IMR-90 (cell line): ENCODE results near the gene CACNG5. TPM values are rescaled to one million over a fixed set of nuclear protein-coding genes. Genes with fewer than 3 reads are reported as not detected.

Experiments
- ATAC-seq: fragments of 200-7000 bp; cut with Tn5 transposase; 2 replicates; pipeline ENCODE4 v1.9.1; 2020; ENCODE audit warnings: low read depth, mild to moderate bottlenecking, moderate library complexity
- BruUV-seq: library from RNA; stranded (reverse); fragments of 400-500 nt; replicated peaks from 2 replicates; lab custom pipeline; 2021; lab: Mats Ljungman, UMichigan
- CTCF ChIA-PET: fragments of 300-600 bp; formaldehyde crosslinking; extraction: SDS; loops from one replicate; lab custom pipeline; 2021; ENCODE audit warnings: antibody characterized with exemption; lab: Yijun Ruan, JAX
- POLR2A ChIA-PET: fragments of 300-600 bp; sonication (Branson Sonifier 250); formaldehyde crosslinking; loops from one replicate; lab custom pipeline; 2022; ENCODE audit warnings: antibody characterized with exemption; ENCODE audit not compliant: unreplicated experiment; lab: Charles Lee
- DNase-seq: peaks from one replicate; pipeline ENCODE4 v3.0.0; 2013
- H2AFZ ChIP-seq: replicated peaks from 2 replicates; pipeline ENCODE3; 2013; ENCODE audit warnings: low read length, mild to moderate bottlenecking; ENCODE audit not compliant: poor library complexity
- H2AK5ac ChIP-seq: 2 replicates; pipeline ENCODE4 v1.6.1; 2013; ENCODE audit warnings: low read depth, low read length, inconsistent platforms
- H2AK9ac ChIP-seq: replicated peaks from 2 replicates; pipeline ENCODE3; 2013; ENCODE audit warnings: mild to moderate bottlenecking, low read depth, low read length, moderate library complexity; ENCODE audit not compliant: poor library complexity
- H2BK120ac ChIP-seq: 2 replicates; pipeline ENCODE4 v1.6.1; 2013; ENCODE audit warnings: low read depth, low read length, inconsistent platforms
- H2BK15ac ChIP-seq: 3 replicates; pipeline ENCODE4 v1.6.1; 2013; ENCODE audit warnings: low read depth, low read length, inconsistent platforms
- H2BK20ac ChIP-seq: 2 replicates; pipeline ENCODE4 v1.6.1; 2013; ENCODE audit warnings: low read depth, mild to moderate bottlenecking, inconsistent platforms, low read length, moderate library complexity
- H2BK5ac ChIP-seq: 2 replicates; pipeline ENCODE4 v1.6.1; 2013; ENCODE audit warnings: mild to moderate bottlenecking, low read depth, low read length, inconsistent platforms; ENCODE audit not compliant: poor library complexity, severe bottlenecking
- H3K14ac ChIP-seq: replicated peaks from 2 replicates; pipeline ENCODE4 v1.6.1; 2013; ENCODE audit warnings: low read depth, low read length, inconsistent platforms
- H3K18ac ChIP-seq: 2 replicates; pipeline ENCODE4 v1.6.1; 2013; ENCODE audit warnings: low read depth, low read length, control low read depth
- H3K23ac ChIP-seq: 2 replicates; pipeline ENCODE4 v1.6.1; 2013; ENCODE audit warnings: low read depth, low read length, inconsistent platforms
- H3K27ac ChIP-seq: 2 replicates; pipeline ENCODE4 v1.5.1; 2013; ENCODE audit warnings: mild to moderate bottlenecking, control low read depth, low read length; ENCODE audit not compliant: insufficient read depth
- H3K27me3 ChIP-seq: 2 replicates; pipeline ENCODE4 v1.6.1; 2013; ENCODE audit warnings: low read length; ENCODE audit not compliant: control insufficient read depth, insufficient read depth
- H3K36me3 ChIP-seq: 2 replicates; pipeline ENCODE4 v1.6.1; 2013; ENCODE audit warnings: low read length, mixed read lengths; ENCODE audit not compliant: control insufficient read depth, insufficient read depth
- H3K4ac ChIP-seq: 2 replicates; pipeline ENCODE4 v1.6.1; 2013; ENCODE audit warnings: low read depth, low read length, inconsistent platforms
- H3K4me1 ChIP-seq: 2 replicates; pipeline ENCODE4 v1.6.1; 2013; ENCODE audit warnings: low read length, mixed read lengths; ENCODE audit not compliant: control insufficient read depth, insufficient read depth
- H3K4me2 ChIP-seq: 2 replicates; pipeline ENCODE4 v1.6.1; 2013; ENCODE audit warnings: low read depth, mild to moderate bottlenecking, control low read depth, low read length, moderate library complexity
- H3K4me3 ChIP-seq: 2 replicates; pipeline ENCODE4 v1.5.1; 2013; ENCODE audit warnings: low read depth, mild to moderate bottlenecking, control low read depth, low read length, moderate library complexity; ENCODE audit not compliant: insufficient read depth
- H3K56ac ChIP-seq: 2 replicates; pipeline ENCODE4 v1.6.1; 2013; ENCODE audit warnings: low read length, inconsistent platforms; ENCODE audit not compliant: insufficient read depth; ENCODE audit errors: extremely low read depth
- H3K79me1 ChIP-seq, 2 experiments: 2 replicates each; pipeline ENCODE4 v1.6.1; 2013; ENCODE audit warnings: low read length in 2 of 2, inconsistent platforms in 1 of 2, low read depth in 1 of 2
- H3K9ac ChIP-seq: 2 replicates; pipeline ENCODE4 v1.6.1; 2013; ENCODE audit warnings: low read depth, low read length, control low read depth
- H3K9me1 ChIP-seq: 2 replicates; pipeline ENCODE4 v1.6.1; 2013; ENCODE audit warnings: low read length, inconsistent platforms; ENCODE audit not compliant: insufficient read depth
- H3K9me3 ChIP-seq: 2 replicates; pipeline ENCODE4 v1.6.1; 2013; ENCODE audit warnings: low read length; ENCODE audit not compliant: control insufficient read depth, insufficient read depth
- H4K20me1 ChIP-seq: 2 replicates; pipeline ENCODE4 v1.6.1; 2013; ENCODE audit warnings: low read length, inconsistent platforms; ENCODE audit not compliant: insufficient read depth
- H4K5ac ChIP-seq: 2 replicates; pipeline ENCODE4 v1.6.1; 2013; ENCODE audit warnings: mild to moderate bottlenecking, low read depth, low read length, control low read depth
- H4K8ac ChIP-seq, 2 experiments: 2 replicates each; pipeline ENCODE4 v1.6.1; 2013; ENCODE audit warnings: low read depth in 2 of 2, low read length in 2 of 2, control low read depth in 1 of 2, inconsistent platforms in 1 of 2
- H4K91ac ChIP-seq: 2 replicates; pipeline ENCODE4 v1.6.1; 2013; ENCODE audit warnings: low read depth, low read length, inconsistent platforms; ENCODE audit not compliant: insufficient read depth
- BHLHE40 ChIP-seq: fragments of 150-350 bp; IDR thresholded peaks from 2 replicates; pipeline ENCODE4 v1.6.1; 2016; ENCODE audit warnings: mild to moderate bottlenecking, low read depth, low read length
- CEBPB ChIP-seq: IDR thresholded peaks from 2 replicates; pipeline ENCODE4 v1.6.1; 2012; ENCODE audit warnings: low read depth, low read length, improper control_type of control experiment
- CHD1 ChIP-seq: IDR thresholded peaks from 2 replicates; pipeline ENCODE4 v1.6.1; 2012; ENCODE audit warnings: low read depth, low read length, improper control_type of control experiment
- CTCF ChIP-seq: conservative IDR thresholded peaks from 2 replicates; pipeline ENCODE4 v1.5.1; 2012; ENCODE audit warnings: mild to moderate bottlenecking, low read depth, low read length, improper control_type of control experiment
- FOS ChIP-seq: fragments of 150-350 bp; IDR thresholded peaks from 2 replicates; pipeline ENCODE4 v1.6.1; 2016; ENCODE audit warnings: low read depth, low read length
- MAFK ChIP-seq: IDR thresholded peaks from 2 replicates; pipeline ENCODE4 v1.6.1; 2012; ENCODE audit warnings: low read depth, low read length, improper control_type of control experiment
- MAZ ChIP-seq: IDR thresholded peaks from 2 replicates; pipeline ENCODE4 v1.6.1; 2012; ENCODE audit warnings: low read depth, mild to moderate bottlenecking, low read length, improper control_type of control experiment, moderate library complexity, borderline replicate concordance
- MXI1 ChIP-seq: IDR thresholded peaks from 2 replicates; pipeline ENCODE4 v1.6.1; 2012; ENCODE audit warnings: low read depth, mild to moderate bottlenecking, low read length, moderate library complexity, borderline replicate concordance
- POLR2A ChIP-seq: IDR thresholded peaks from 2 replicates; pipeline ENCODE4 v1.6.1; 2012; ENCODE audit warnings: mild to moderate bottlenecking, low read depth, low read length
- RAD21 ChIP-seq: IDR thresholded peaks from 2 replicates; pipeline ENCODE4 v1.6.1; 2012; ENCODE audit warnings: low read length, improper control_type of control experiment
- RCOR1 ChIP-seq: IDR thresholded peaks from 2 replicates; pipeline ENCODE4 v1.6.1; 2012; ENCODE audit warnings: mild to moderate bottlenecking, low read length, improper control_type of control experiment; ENCODE audit not compliant: insufficient replicate concordance
- SMC3 ChIP-seq: fragments of 150-350 bp; IDR thresholded peaks from 2 replicates; pipeline ENCODE4 v1.6.1; 2016; ENCODE audit warnings: low read depth, mild to moderate bottlenecking, antibody characterized with exemption, low read length, moderate library complexity
- WGBS, 2 experiments: methylation state at CpG; one replicate each; pipeline versions ENCODE4 v1.1.5 to v1.1.7; 2013; ENCODE audit warnings: missing lambda C conversion rate in 2 of 2; ENCODE audit not compliant: insufficient read length in 1 of 2; ENCODE audit errors: extremely low coverage in 2 of 2; 5-methylcytosine and 5-hydroxymethylcytosine counted together
- dilution Hi-C: fragments of 300-500 bp; cut with HindIII; formaldehyde crosslinking; loops from one replicate; pipeline ENCODE4 v1.14.3; 2018; ENCODE audit warnings: low sequenced_read_pairs; ENCODE audit not compliant: unreplicated experiment
- in situ Hi-C: fragments of 300-500 bp; cut with MboI; formaldehyde crosslinking; loops from 3 replicates; pipeline ENCODE4 v1.14.3; 2019; ENCODE audit warnings: low sequenced_read_pairs, inconsistent platforms, mixed read lengths
- intact Hi-C: fragments of 100-400 bp; cut with micrococcal nuclease; formaldehyde crosslinking; loops from 2 replicates; pipeline ENCODE4 v1.10.0; 2022
- polyA plus RNA-seq, 3 experiments: library from polyadenylated mRNA; depleted of rRNA; stranded (reverse); fragments of >200 nt; gene quantifications; 2 replicates each; pipeline ENCODE4 v1.2.3, GENCODE V29; 2012; ENCODE audit warnings: low replicate concordance in 1 of 3
- total RNA-seq: library from RNA; depleted of rRNA; stranded (reverse); fragments of >200 nt; gene quantifications from 2 replicates; pipeline ENCODE4 v1.2.3, GENCODE V29; 2012
- TF ChIP-seq, protein P1 (sequence below): fragments of 150-350 bp; IDR thresholded peaks from 2 replicates; pipeline ENCODE4 v1.6.1; 2017; ENCODE audit warnings: mild to moderate bottlenecking, antibody characterized with exemption, low read length, low read depth

CACNG5 gene
- total and polyA plus RNA-seq, 2 of the 4 experiments (the other 2 are of a cell fraction), result not detected

DNA sequence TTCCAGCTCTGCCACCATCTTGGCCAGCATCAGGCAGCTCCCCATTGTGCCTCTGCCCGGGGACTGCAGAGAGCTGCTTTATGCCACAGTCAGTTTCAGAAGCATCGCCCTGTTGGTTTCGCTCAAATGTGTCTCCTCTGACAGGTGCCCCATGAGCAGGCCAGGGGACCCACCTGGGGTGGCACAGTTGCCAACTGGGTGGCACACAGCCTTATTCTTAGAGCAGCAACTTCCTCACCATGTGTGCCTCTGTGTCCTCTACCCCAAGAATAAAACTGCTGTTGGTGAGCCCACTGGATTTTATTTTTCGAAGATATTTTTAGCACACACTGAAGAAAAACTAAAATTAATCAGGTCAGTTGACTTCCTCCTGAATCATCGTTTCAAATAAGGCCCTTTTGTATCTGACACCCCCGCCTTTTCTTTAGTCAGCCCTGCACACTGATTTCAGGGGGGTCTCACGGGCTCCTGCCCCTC is 44.9 kb upstream of the CACNG5 start:
- H3K18ac ChIP-seq, result no peak overlapping the region
- no peak overlapping the region for H3K27ac ChIP-seq
- H3K4me2 ChIP-seq, result no peak overlapping the region
- in situ Hi-C loops (no loop called here), dilution Hi-C loops (no loop called here), intact Hi-C loops (no loop called here)
- H2BK20ac ChIP-seq, result no peak overlapping the region
- BruUV-seq, result no TSS peak
- H3K4me1 ChIP-seq, result no peaks in the 10 kb centered on the region; the same call in none of the 2 replicates
- DNase-seq (peak; percentile 27), ATAC-seq (no peak)
- 0 out of 2 replicates have a peak overlapping the region, but pooled peaks have one; percentile 28 for H3K14ac ChIP-seq
- TF ChIP-seq RCOR1, result no peak
- TF ChIP-seq MAFK, result no peak
- TF ChIP-seq, protein P1, sequence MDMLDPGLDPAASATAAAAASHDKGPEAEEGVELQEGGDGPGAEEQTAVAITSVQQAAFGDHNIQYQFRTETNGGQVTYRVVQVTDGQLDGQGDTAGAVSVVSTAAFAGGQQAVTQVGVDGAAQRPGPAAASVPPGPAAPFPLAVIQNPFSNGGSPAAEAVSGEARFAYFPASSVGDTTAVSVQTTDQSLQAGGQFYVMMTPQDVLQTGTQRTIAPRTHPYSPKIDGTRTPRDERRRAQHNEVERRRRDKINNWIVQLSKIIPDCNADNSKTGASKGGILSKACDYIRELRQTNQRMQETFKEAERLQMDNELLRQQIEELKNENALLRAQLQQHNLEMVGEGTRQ, result no peak
- no peak for TF ChIP-seq CTCF
- TF ChIP-seq CHD1, result no peak
- no peak for TF ChIP-seq SMC3
- no peak for TF ChIP-seq BHLHE40
- TF ChIP-seq POLR2A, result no peak
- no peak for TF ChIP-seq MXI1
- no peak for TF ChIP-seq FOS
- TF ChIP-seq CEBPB, result no peak
- no peak for TF ChIP-seq MAZ
- no peak for TF ChIP-seq RAD21
- peaks cover 57% of the 10 kb centered on the region for H3K36me3 ChIP-seq
- H2BK120ac ChIP-seq, result no peak overlapping the region
- H3K4ac ChIP-seq, result no peak overlapping the region
- peaks cover 7% of the 10 kb centered on the region; the same call in 1 of the 2 replicates for H3K9me1 ChIP-seq
- H3K56ac ChIP-seq, result no peak overlapping the region
- no peak overlapping the region for H2BK15ac ChIP-seq
- no peak overlapping the region for H2AK5ac ChIP-seq
- peaks cover 0 to 3% of the 10 kb centered on the region in 2 experiments; a peak in 1 of 4 replicates for H3K79me1 ChIP-seq
- no peak overlapping the region for H3K9ac ChIP-seq
- no peak overlapping the region for H4K5ac ChIP-seq
- H3K27me3 ChIP-seq, result no peaks in the 10 kb centered on the region
- H3K9me3 ChIP-seq, result no peaks in the 10 kb centered on the region
- H2AK9ac ChIP-seq, result peak overlapping the region; percentile 6
- H3K4me3 ChIP-seq, result no peak overlapping the region
- ChIA-PET CTCF (no interaction called here), POLR2A (no interaction called here)
- WGBS, 2 experiments, result no CpG with 5 or more reads among the region's 7 CpGs
- H3K23ac ChIP-seq, result no peak overlapping the region
- H2BK5ac ChIP-seq, result no peak overlapping the region
- no peak overlapping the region for H4K8ac ChIP-seq
- no peak overlapping the region for H4K91ac ChIP-seq
- H2AFZ ChIP-seq, result peak overlapping the region; percentile 14
- no peaks in the 10 kb centered on the region; the same call in 1 of the 2 replicates for H4K20me1 ChIP-seq
